Testis (tissue), 2 donors: ENCODE measurements around the gene SURF2.
A peak's percentile ranks its signal among the peaks of the same experiment; 100 is the strongest.

ENCODE experiments used
- CTCF ChIP-seq, 3 experiments: fragments of 450-650 bp in 2 of 3; fragments of 200-600 bp in 1 of 3; sonication (generic) in 1 of 3; IDR thresholded peaks; one replicate each; pipeline ENCODE4 v1.5.1; 2016 to 2019; ENCODE audit warnings: antibody characterized with exemption in 3 of 3, mild to moderate bottlenecking in 2 of 3, moderate library complexity in 1 of 3
- POLR2A ChIP-seq: fragments of 450-650 bp; IDR thresholded peaks from one replicate; pipeline ENCODE4 v1.6.1; 2017; ENCODE audit warnings: antibody characterized with exemption, mild to moderate bottlenecking, moderate library complexity

DNA sequence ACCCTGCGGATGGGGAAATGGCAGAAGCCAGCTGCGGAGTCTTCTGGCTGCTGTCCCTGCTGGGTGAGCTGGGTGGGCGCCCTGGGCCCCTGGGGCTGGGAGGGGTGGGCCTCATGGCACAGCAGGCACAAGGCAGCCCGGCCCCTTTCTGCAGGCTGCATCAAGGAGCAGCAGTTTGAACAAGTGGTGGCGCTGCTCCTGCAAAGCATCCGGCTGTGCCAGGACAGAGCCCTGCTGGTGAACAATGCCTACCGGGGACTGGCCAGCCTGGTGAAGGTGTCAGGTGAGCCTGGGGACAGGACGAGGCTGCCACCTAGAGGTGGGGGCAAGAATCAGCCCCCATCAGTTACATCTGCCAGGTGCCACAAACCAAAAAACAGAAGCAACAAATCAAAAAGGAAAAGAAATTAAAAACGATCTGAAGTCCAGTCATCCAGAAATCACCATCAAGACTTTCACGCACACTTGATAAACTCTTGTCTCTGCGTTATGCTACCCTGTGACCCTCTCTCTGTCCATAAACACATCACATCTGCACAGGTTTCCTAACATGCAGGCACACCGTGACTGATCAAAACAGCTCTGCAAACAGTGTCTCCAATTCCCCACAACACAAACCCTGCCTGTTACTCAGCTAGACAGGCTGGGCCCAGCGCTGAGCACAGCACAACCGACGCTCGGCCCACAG, 47.6 kb downstream of the SURF2 start:
- TF ChIP-seq CTCF (IDR thresholded peaks at IDR 0.05) (peak in 1 of 3 experiments; percentile 35), POLR2A (no peak)
